Amygdala (tissue), 56 donors: ENCODE data around the gene SURF6.
"Not testable (repeated sequence)": the region's sequence is repeated elsewhere in the genome, so short reads cannot be mapped to it uniquely, and the experiment has no call there.

Source experiments
- DNase-seq, 56 donors: peaks; one replicate each; lab custom pipeline; 2025; lab: John Stamatoyannopoulos, UW

Gene SURF6

DNA sequence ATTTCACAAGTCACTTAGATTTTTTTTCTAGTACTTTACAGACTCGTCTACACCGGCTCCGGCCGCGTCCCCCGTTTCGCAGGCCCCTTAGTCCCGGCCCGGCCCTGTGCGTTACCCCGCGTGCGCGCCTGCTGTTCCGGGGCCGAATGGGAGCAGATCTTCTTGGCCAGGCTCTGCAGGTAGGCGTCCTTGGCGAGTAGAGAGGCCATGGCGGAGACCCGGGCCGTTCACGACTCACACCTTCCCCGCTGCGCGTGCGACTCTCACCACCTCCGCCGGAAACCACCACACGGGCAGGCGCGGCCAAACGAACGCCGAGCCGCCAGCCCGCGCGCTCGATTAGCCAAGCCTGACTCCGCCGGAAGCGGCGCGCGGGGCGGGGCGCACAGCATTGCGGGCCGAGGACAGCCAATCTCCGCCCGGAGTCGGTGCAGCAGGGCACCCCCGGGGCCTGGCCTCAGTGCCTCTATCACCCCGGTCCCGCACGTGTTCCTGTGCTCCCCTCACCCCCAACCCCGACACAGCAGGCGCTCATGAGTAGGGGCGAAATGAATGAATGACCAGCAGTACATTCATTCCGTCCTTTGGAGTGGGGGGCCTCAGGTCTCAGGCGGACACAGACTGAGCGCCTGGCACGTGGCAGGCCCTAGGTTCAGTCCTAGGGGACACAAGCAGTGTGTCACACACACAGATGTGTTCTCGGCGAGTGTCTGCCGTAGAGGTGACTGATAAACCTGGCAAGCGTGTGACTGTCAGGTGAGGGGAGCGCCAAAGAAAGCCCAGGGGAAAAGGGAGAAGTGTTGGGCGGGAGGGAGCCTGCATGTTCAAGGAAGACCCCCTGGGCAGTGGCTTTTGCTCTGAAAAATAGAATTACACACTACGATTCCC is at the start of gene SURF6:
Gene SURF6, minus strand, starts transcription at position 265 of the 888 bp plus-strand sequence. Its CDS starts 56 bp downstream, at position 209.
- DNase-seq, result peak in 55 of 56 donors; percentile 52 to 91 (median 81)

DNA sequence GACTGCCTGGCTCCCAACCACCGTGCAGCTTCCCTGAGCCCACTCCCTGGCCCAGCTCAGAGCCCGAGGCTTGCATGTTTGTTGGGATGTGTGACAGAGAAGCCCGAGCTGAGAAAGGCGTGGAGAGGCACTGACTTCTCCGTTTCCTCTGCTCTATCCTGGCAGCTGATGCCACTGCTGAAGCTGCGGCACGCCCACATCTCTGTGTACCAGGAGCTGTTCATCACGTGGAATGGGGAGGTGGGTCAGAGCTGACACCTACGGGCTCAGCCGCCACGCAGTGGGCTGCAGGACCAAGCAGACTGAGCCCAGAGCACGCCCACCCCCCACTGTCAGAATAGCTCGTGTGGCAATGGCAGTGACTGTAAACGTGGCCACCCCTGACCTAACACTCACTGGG is 49.5 kb upstream of the SURF6 start:
- DNase-seq, result peak in 2 of 56 donors; percentile 18 to 25

DNA sequence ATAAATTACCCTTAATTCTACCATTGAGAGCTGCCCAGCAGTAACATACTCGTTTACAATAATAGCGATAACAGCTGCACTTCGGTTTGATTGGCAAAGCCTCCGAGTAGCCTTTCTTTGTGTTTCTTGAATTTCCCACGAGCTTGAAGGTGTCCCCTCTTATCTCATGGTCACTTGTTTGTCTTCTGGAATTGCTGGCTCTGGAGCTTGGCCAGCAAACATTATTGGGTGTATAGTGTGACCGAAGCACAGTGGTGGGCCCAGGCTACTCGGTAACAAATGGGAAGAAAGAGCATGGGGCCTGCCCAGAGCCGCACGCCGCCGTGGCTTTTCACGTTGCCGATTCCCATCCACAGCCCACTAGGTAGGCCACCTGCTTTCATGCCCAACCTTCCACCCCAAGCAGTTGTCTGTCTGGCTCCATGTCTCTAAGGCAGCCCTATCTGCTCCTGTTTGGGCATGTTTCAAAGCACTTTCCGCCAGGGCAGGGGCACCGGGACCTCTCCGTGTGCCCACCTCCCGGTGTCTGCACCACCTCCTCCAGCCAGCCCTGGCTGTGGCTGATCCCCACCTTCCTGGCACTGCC is 48.8 kb upstream of the SURF6 start:
- DNase-seq, result no peak

DNA sequence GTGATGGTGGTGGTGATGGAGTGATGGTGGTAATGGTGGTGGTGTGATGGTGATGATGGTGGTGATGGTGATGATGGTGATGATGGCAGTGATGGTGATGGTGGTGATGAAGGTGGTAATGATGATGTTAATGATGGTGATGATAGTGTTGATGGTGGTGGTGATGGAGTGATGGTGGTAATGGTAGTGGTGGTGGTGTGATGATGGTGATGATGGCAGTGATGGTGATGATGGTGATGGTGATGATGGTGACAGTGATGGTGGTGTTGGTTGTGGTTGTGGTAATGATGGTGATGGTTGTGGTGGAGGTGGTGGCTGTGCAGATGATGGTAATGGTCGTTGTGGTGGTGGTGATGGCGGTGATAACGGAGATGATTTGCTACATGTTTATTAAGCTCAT is 47.5 kb upstream of the SURF6 start:
- DNase-seq, result no peak

DNA sequence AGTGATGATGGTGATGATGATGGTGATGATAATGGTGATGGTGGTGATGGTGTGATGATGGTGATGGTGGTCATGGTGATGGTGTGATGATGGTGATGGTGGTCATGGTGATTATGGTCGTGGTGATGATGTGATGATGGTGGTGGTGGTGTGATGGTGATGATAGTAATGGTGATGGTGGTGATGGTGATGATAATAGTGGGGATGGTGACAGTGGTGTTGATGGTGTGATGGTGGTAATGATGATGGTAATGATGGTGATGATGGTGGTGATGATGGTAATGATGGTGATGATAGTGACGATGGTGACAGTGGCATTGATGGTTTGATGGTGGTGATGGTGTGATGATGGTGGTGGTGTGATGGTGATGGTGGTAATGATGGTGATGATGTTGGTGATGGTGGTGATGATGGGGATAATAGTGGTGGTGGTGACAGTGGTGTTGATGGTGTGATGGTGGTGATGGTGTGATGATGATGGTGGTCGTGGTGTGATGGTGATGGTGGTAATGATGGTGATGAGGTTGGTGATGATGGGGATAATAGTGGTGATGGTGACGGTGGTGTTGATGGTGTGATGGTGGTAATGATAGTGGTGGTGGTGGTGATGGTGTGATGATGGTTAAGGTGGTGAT is 46.6 kb upstream of the SURF6 start:
- no peak for DNase-seq

- DNase-seq, result no peak
These were observed 44.7 kb upstream of the SURF6 start for GRCh38 chr9:133380734-133381133.

DNA sequence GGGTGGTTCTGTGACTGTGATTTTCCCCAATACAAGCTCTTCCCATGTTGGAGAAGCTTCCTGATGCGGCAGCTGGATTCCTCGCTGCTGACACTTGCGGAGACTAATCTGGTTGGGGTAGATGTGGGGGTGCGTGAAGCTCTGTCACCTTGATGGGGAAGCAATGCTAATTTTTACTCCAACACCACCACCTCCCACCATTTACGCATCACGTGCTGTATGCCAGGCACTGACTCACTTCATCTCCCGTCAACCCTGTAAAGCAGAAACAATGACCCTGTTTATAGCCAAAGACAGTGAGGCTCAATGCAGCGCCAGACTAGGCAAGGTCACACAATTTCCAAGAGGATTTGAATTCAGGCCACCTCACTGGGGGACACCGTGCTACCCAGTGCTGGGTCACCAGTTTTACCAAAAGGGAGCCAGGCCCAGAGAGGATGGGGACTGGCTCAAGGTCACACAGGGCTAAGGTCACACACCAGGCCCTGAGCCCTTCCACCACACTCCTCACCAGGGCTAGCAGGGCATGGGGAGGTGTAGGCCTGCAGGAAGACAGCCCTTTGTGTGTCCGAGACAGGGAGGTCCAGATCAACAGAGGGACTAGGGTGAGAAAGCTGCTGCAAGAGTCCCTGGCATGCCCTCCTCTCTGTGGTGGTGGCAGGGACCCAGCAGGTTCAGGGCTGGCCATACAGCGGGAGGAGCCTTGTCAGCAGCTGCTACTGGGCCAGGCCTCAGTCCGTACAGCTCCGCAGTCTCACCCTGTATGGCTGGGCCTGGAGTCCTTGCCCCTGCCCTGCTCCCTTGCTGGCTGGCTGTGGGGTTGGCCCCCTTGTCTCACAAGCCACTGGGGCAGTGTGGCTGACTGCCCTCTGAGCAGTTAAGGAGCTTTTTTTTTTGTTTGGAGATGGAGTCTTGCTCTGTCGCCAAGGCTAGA is 43.4 kb upstream of the SURF6 start:
- DNase-seq, result peak in 23 of 56 donors; percentile 10 to 60 (median 34)

DNA sequence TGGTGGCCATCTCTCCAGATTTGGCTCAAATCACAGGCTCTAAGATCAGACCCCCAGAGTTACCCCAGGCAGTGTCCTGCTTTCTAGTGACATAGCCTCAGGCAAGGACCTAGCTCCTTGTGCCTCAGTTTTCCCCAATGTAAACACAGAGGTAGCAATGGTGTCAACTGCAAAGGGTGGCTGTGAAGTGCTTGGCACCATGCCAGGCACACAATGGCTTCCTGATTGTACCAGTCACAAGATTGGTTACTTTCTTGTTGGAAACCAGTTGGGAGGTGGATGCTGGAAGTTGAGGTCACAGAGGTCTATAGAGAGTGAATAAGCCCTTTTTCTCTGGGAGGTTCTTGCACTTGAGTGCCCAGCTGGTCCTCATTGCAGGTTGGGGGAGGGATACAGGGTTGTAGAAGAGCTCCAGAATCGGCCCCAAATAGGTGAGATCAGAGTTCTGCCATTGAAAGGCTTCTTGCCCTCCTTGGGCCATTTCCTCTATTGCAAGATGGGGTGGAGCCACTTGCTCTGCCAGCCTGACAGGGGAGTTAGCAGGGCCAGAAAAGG is 42.5 kb upstream of the SURF6 start:
- DNase-seq, result no peak

DNA sequence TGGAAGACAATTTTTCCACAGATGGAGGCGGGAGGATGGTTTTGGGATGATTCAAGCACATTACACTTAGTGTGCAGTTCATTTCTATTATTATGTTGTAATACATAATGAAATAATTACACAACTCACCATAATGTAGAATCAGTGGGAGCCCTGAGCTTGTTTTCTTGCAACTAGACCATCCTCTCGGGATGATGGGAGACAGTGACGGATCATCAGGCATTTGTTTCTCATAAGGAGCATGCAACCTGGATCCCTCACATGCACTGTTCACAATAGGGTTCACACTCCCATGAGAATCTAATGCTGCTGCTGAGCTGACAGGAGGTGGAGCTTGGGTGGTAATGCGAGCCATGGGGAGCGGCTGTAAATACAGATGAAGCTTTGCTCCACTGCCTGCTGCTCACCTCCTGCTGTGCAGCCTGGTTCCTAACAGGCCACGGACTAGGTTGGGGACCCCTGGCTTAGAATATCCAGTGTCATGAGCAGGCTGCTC is 41.8 kb upstream of the SURF6 start:
- DNase-seq, result no peak

DNA sequence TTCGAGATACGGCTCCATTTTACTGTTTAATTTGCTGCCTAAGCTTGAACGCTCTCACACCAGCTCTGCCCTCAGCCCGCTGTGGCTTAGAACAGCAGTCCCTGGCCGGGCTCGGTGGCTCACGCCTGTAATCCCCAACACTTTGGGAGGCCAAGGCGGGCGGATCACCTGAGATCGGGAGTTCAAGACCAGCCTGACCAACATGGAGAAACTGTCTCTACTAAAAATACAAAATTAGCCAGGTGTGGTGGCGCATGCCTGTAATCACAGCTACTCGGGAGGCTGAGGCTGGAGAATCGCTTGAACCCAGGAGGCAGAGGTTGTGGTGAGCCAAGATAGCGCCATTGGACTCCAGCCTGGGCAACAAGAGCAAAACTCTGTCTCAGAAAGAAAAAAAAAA is 41.3 kb upstream of the SURF6 start:
- DNase-seq, result not testable (repeated sequence)

DNA sequence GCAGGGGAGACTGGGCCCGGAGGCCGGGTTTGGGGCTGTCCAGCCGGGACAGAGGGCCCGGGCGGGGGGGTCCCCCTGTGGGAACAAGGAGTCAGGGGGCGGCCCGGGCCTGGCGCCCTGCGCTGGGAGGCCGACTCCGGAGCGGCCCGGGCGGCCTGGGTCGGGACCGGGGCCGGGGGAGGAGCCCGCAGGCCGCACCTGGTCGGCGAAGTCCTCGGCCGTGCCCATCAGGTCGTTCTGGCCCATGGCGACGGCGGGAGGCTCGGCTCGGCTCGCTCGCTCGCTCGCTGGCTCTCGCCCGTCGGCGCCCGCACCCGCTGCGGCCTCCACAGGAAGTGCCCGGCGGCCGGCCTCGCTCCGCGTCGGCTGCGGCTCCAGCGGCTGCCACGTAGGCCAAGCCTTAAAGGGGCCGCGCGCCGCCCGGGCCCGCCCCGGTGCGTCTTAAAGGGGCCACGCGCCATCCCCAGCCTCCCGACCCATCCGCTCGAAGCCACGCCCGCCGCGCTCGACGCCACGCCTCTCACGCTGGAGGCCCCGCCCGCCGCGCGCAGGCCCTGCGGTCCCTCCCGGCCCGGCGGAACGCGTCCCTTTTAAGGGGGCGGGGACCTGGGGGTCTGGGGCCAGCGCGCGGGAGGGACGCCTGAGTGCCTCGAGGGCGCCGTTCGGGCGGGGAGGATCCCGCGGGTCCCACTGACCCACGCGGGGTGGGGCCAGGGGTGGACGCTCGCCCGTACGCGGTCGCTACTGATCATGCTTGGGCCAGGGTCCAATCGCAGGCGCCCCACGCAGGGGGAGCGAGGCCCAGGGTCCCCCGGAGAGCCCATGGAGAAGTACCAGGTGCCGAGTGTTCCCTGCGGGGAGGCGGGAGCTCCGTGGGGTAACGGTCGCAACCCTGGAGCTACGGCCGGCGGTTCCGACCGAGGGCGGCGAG is 40.0 kb upstream of the SURF6 start, which contains the start of the genes STKLD1 and SURF4:
Gene STKLD1, plus strand, starts transcription at position 643 of the 931 bp plus-strand sequence. Its CDS starts 108 bp downstream, at position 751.
Gene SURF4, minus strand, starts transcription at position 337 of the 931 bp plus-strand sequence. Its CDS starts 91 bp downstream, at position 246.
- peak; percentile 32 to 98 (median 88) for DNase-seq

GRCh38 chr9:133375116-133375723 is 39.2 kb upstream of the SURF6 start:
- no peak for DNase-seq

DNA sequence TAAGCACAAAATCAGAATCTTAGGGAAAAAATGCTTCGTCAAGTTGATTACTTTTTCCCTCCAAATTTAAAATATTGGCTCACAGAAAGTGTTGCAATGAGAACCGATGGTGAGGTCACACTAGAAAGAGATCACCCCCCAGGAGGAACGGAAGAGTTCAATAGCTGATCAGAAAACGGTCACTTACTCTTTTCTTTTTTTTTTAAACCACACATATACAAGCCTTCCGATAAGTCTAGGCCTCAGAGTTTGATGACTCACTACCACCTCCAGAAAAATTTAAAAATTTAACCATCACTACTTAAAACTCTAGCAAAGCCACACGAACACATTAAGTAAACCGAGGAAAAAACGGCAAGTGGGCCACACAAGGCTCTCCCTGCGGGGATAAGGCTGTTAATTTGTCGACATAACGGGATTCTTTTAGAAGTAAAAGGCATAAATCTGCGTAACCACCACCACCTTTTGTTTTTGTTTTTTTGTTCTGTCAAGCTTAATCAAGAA is 38.7 kb upstream of the SURF6 start:
- DNase-seq, result no peak

DNA sequence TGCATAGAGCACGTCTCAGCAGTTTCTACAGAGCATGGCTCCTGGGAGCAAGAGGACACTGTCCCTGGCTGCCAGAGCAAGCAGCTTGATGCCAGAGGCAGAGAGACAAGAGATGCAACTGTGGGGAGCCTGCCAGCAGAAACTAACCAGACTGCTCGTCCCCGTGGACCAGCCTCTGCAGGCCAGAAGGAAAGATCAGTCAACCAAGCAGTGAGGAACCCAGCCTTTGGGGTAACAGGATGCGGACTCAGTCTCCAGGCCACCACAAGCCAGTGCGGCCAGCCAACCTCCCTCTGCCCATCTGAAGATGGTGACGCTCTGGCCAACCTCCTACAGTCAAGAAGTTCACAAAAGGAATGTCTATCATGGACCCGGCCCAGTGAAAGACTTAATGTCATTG is 36.2 kb upstream of the SURF6 start:
- no peak for DNase-seq

DNA sequence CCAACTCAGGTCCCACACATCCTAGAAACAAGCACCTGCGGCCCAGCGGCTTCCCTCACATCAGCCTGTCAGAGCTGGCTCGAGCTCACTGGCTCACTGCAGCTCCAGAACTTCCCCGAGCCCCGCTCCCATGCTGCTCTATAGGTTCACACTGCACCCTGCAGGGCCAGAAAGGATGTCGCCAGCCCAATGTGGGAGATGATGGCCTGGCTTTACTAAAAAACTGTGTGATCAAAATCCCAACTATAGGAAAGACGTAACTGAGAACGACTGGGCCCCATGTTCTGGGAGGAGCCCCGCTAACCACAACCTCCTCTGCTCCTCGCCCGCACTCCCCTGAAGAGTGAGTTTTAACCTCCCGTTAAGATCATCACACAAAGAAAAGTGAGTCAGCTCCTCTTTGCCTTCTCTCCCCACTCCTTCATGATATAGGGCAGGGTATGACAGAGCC is 35.3 kb upstream of the SURF6 start:
- DNase-seq, result no peak

DNA sequence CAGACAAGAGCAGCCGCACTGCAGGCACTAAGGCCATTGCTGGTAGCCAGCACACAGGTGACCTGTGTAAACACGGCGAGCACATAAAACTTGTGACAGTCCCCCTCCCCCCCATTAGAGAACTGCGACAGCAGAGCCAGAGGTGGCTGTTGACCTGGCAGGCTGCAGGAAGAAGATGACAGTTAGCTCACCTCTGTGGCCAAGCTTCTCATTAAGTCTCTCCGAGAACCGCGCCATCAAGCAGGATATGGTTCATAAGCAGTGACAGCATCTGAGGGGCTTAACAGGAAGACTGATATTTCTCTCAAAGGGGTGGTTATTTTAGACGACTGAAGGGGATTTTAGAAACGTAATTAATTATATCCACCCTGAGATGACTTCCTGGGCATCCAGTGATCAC is 34.7 kb upstream of the SURF6 start:
- DNase-seq, result no peak

GRCh38 chr9:133369933-133370332 is 33.9 kb upstream of the SURF6 start:
- no peak for DNase-seq

DNA sequence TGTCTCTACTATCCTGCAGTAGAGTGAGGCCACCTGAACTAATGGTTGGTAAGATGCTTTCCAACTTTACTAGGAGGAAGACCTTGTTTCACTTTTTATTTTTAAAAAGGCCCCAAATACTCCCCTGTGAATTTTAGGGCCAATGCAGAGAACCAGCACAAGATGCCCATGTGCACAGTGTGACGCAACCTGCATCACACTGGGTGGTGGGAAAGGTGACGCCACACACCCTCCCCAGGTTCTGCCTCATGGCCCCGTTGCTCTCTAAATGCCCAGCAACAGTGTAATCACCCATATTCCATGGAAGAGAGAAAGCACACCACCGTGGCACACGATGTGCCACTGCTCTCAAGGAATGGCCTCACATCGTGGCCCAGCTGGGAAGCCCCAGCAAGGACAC is 33.4 kb upstream of the SURF6 start:
- no peak for DNase-seq
